Endodermal cell (in vitro differentiated cells): ENCODE results near the gene FDXR. TPM values are rescaled to one million over a fixed set of nuclear protein-coding genes. Genes with fewer than 3 reads are reported as not detected.

Experiments used
- DNase-seq: peaks from one replicate; pipeline ENCODE4 v3.0.0-alpha.2; 2017
- H3K27ac ChIP-seq: 2 replicates; pipeline ENCODE4 v1.5.1; 2013; ENCODE audit warnings: mild to moderate bottlenecking, low read depth, low read length, moderate library complexity
- H3K27me3 ChIP-seq: 2 replicates; pipeline ENCODE4 v1.6.1; 2013; ENCODE audit warnings: mild to moderate bottlenecking, low read length, moderate library complexity; ENCODE audit not compliant: insufficient read depth, control insufficient read depth, poor library complexity, severe bottlenecking
- H3K36me3 ChIP-seq: 2 replicates; pipeline ENCODE4 v1.7.0; 2013; ENCODE audit warnings: mild to moderate bottlenecking, low read length, moderate library complexity; ENCODE audit not compliant: control insufficient read depth, insufficient read depth
- H3K4me1 ChIP-seq: one replicate; pipeline ENCODE4 v1.7.0; 2013; ENCODE audit warnings: low read length; ENCODE audit not compliant: control insufficient read depth, insufficient read depth
- H3K4me3 ChIP-seq: 2 replicates; pipeline ENCODE4 v1.5.1; 2013; ENCODE audit warnings: mild to moderate bottlenecking, low read length, moderate library complexity
- H3K9ac ChIP-seq: 2 replicates; pipeline ENCODE4 v1.6.1; 2013; ENCODE audit warnings: mild to moderate bottlenecking, low read length, moderate library complexity; ENCODE audit not compliant: poor library complexity, severe bottlenecking; ENCODE audit errors: extremely low read depth
- H3K9me3 ChIP-seq: 2 replicates; pipeline ENCODE4 v1.6.1; 2013; ENCODE audit warnings: mild to moderate bottlenecking, low read length, moderate library complexity; ENCODE audit not compliant: control insufficient read depth
- H3K27ac Mint-ChIP-seq: 2 replicates; pipeline ENCODE4 v1.8.0; 2020; ENCODE audit warnings: mixed read lengths
- H3K27me3 Mint-ChIP-seq: 2 replicates; pipeline ENCODE4 v1.8.0; 2021; ENCODE audit warnings: mild to moderate bottlenecking, mixed read lengths; ENCODE audit not compliant: insufficient read depth
- H3K36me3 Mint-ChIP-seq: 2 replicates; pipeline ENCODE4 v1.8.0; 2020; ENCODE audit warnings: low read depth, mixed read lengths
- H3K4me1 Mint-ChIP-seq: 2 replicates; pipeline ENCODE4 v1.8.0; 2020; ENCODE audit warnings: mixed read lengths
- H3K4me3 Mint-ChIP-seq: 2 replicates; pipeline ENCODE4 v1.8.0; 2020; ENCODE audit warnings: mild to moderate bottlenecking, moderate library complexity, mixed read lengths
- H3K9me3 Mint-ChIP-seq: 2 replicates; pipeline ENCODE4 v1.8.0; 2020; ENCODE audit warnings: mild to moderate bottlenecking, mixed read lengths
- WGBS, 2 experiments: methylation state at CpG; one replicate each; pipeline versions ENCODE4 v1.1.5 to v1.1.7; 2013; ENCODE audit warnings: missing lambda C conversion rate in 2 of 2, mixed read lengths in 1 of 2; ENCODE audit not compliant: insufficient coverage in 1 of 2, insufficient read length in 1 of 2; 5-methylcytosine and 5-hydroxymethylcytosine counted together
- total RNA-seq, 2 donors: library from RNA; stranded (reverse); fragmentation: NEBNext Ultra II Directional in 1 of 2; extraction: Animal tissue kit (Norgen Biotek cat#: 25700) in 1 of 2; gene quantifications; 2 replicates in 1 of 2; 3 replicates in 1 of 2; pipeline ENCODE4 v1.2.1, GENCODE V29; 2021
- TF ChIP-seq, protein P1 (sequence below): fragments of 200-600 bp; sonication (generic); conservative IDR thresholded peaks from 2 replicates; pipeline ENCODE4 v1.5.0; 2021; ENCODE audit warnings: antibody characterized with exemption, mild to moderate bottlenecking

Gene FDXR
- total RNA-seq, 2 donors from 2014 or later, result 17.3 to 19.4 TPM

GRCh38 chr17:74853669-74854068 is 19.1 kb downstream of the FDXR start:
- Mint-ChIP-seq H3K27me3 (peaks cover 92% of the 10 kb centered on the region), H3K4me3 (no peak overlapping the region), H3K9me3 (no peaks in the 10 kb centered on the region), H3K4me1 (peaks cover 4% of the 10 kb centered on the region), H3K36me3 (no peaks in the 10 kb centered on the region), H3K27ac (no peak overlapping the region)
- WGBS, 2 experiments, result 83 to 92% methylated on average over 5 to 7 of the region's 8 CpGs
- peaks cover 96% of the 10 kb centered on the region for H3K27me3 ChIP-seq
- H3K36me3 ChIP-seq, result no peaks in the 10 kb centered on the region
- no peak for DNase-seq
- H3K4me3 ChIP-seq, result no peak overlapping the region
- no peak overlapping the region for H3K27ac ChIP-seq
- H3K9ac ChIP-seq, result no peak overlapping the region
- TF ChIP-seq, protein P1, sequence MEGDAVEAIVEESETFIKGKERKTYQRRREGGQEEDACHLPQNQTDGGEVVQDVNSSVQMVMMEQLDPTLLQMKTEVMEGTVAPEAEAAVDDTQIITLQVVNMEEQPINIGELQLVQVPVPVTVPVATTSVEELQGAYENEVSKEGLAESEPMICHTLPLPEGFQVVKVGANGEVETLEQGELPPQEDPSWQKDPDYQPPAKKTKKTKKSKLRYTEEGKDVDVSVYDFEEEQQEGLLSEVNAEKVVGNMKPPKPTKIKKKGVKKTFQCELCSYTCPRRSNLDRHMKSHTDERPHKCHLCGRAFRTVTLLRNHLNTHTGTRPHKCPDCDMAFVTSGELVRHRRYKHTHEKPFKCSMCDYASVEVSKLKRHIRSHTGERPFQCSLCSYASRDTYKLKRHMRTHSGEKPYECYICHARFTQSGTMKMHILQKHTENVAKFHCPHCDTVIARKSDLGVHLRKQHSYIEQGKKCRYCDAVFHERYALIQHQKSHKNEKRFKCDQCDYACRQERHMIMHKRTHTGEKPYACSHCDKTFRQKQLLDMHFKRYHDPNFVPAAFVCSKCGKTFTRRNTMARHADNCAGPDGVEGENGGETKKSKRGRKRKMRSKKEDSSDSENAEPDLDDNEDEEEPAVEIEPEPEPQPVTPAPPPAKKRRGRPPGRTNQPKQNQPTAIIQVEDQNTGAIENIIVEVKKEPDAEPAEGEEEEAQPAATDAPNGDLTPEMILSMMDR, result no peak
- no peaks in the 10 kb centered on the region for H3K4me1 ChIP-seq
- no peaks in the 10 kb centered on the region for H3K9me3 ChIP-seq

DNA sequence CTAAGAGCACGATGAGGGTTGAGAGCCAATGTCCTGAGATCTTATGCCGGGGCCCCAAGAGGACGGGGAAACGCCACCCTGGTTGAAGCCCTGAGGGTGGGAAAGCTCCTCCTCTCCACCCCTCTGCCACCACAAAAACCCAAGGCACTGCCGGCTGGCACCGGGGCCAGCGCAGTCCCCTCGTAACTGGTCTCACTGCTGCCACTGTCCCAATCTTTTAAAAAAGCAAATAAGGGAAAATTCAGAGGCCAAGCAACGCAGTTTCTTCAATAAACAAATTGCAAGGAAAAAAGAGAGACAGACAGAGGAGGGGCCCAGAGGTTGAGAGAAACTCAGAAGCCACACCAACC is 19.8 kb downstream of the FDXR start:
- H3K27me3 ChIP-seq, result peaks cover 91% of the 10 kb centered on the region
- DNase-seq, result no peak
- H3K9ac ChIP-seq, result no peak overlapping the region
- no peak overlapping the region for H3K27ac ChIP-seq
- H3K4me1 ChIP-seq, result no peaks in the 10 kb centered on the region
- TF ChIP-seq, protein P1, result no peak
- peak overlapping the region; percentile 73 for H3K4me3 ChIP-seq
- H3K36me3 ChIP-seq, result no peaks in the 10 kb centered on the region
- H3K27ac Mint-ChIP-seq, result no peak overlapping the region
- H3K9me3 Mint-ChIP-seq, result no peaks in the 10 kb centered on the region
- peak overlapping the region; percentile 60 for H3K4me3 Mint-ChIP-seq
- no peaks in the 10 kb centered on the region for H3K9me3 ChIP-seq
- WGBS, 2 experiments, result 35 to 41% methylated on average over 5 to 9 of the region's 9 CpGs
- peaks cover 92% of the 10 kb centered on the region for H3K27me3 Mint-ChIP-seq
- no peaks in the 10 kb centered on the region for H3K36me3 Mint-ChIP-seq
- H3K4me1 Mint-ChIP-seq, result peaks cover 4% of the 10 kb centered on the region

DNA sequence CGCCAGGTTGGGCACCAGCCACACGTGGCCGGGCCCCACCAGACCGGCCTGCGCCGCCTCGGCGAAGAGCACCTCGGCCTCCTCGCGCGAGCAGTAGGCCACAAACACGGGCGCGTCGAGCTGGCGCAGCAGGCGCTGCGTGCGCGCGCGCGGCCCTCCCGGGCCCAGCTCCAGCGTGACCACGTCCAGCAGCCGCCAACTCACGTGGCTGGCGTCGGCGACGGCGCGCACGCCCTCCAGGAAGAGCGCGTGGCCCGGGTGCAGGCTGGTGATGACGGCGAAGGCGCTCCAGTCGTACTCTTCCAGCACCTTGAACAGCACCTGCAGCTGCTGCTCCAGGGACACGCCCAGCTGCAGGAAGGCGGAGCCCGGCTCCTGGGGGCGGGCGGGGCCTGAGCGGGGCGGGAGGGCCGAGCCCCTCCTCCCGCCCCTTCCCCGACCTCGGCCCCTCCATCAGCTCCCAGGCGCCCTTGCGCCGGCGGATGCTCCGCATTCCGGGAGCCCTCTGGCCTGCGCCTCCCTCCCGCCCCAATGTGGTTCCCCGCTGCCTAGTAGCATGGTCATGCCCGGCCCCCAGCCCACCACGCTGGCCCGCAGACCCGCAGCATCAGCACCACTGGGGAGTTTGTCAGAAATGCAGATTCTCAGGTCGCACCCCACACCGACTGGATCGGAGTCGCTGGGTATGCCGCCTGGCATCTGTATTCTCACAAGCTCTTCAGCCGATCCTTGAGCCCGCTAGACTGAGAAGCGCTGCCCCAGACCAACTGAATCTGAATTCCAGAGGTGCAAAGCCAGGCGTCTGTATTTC is 20.4 kb downstream of the FDXR start:
- Mint-ChIP-seq H3K36me3 (no peaks in the 10 kb centered on the region), H3K27me3 (peaks cover 91% of the 10 kb centered on the region), H3K27ac (no peak overlapping the region), H3K4me1 (peaks cover 4% of the 10 kb centered on the region), H3K4me3 (peak overlapping the region; percentile 60), H3K9me3 (no peaks in the 10 kb centered on the region)
- H3K9ac ChIP-seq, result no peak overlapping the region
- H3K4me3 ChIP-seq, result peak overlapping the region; percentile 73
- TF ChIP-seq, protein P1, result no peak
- H3K9me3 ChIP-seq, result no peaks in the 10 kb centered on the region
- H3K4me1 ChIP-seq, result no peaks in the 10 kb centered on the region
- WGBS, 2 experiments, result 16 to 17% methylated on average over 52 to 76 of the region's 76 CpGs
- DNase-seq, result peak; percentile 98
- H3K27me3 ChIP-seq, result peaks cover 85% of the 10 kb centered on the region
- no peak overlapping the region for H3K27ac ChIP-seq
- H3K36me3 ChIP-seq, result no peaks in the 10 kb centered on the region
